Brain pericyte (primary cell): ENCODE results near the gene C1D.

ENCODE experiments used
- DNase-seq: peaks from one replicate; pipeline ENCODE4 v3.0.0-alpha.2; 2012; ENCODE audit warnings: low read depth, low spot score

C1D gene

DNA sequence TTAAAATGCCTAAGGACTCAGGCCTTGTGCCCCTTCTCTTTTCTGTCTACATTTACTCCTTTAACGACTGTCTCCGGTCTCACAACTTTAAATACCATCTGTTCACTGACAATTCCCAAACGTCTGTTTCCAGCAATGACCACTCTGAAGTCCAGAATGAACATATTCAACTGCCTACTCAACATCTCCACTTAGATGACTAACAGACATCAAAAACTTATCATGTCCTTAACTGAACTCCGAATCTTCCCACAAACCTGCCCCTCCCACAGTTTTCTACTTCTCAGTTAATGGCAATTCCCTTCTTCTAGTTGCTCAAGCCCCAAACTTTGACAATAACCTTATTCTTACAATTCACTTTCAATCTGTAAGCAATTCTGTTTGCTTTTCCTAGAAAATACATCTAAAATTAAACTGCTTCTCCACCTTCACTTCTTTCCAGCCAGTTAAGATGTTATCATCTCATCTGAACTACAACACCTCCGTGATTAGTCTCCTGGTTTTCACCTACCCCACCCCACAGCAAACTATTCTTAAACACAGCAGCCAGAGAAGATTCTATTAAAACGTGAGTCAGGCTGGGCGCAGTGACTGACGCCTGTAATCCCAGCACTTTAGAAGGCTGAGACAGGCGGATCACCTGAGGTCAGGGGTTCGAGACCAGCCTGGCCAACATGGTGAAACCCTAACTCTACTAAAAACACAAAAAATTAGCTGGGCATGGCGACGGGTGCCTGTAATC lies 2.8 kb downstream of the C1D start:
- no peak for DNase-seq

DNA sequence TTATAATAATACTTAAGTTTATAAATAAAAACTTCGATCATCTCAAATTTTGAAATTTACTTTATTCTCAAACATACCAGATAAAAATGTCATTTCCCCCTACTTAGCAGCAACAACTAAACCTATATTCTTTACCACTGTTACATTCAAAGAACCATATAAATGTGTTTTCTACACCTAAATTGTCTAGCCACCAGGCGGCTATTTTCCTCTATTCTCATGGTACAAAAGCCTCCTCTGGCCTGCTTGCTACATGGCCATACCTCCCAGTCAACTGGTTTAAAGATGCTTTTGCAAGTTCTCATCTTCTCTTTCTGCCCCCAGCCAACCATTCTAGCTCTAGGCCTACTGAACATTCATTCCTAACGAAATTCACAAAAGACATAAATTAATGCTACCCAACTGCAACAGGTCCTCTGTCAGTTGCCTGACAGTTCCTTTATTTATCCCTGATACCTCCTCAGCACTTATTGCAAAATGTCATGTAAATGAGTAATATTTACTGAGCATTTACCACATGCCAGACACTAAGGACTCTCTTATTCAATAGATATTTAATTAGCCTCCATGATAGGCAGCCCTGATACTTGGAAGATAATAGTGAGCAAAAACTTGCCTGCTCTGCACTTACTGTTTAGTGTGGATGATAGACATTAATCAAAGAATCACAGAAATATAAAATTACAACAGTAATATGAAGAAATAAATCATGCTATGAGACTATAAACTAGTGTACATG lies 5.0 kb downstream of the C1D start:
- no peak for DNase-seq

DNA sequence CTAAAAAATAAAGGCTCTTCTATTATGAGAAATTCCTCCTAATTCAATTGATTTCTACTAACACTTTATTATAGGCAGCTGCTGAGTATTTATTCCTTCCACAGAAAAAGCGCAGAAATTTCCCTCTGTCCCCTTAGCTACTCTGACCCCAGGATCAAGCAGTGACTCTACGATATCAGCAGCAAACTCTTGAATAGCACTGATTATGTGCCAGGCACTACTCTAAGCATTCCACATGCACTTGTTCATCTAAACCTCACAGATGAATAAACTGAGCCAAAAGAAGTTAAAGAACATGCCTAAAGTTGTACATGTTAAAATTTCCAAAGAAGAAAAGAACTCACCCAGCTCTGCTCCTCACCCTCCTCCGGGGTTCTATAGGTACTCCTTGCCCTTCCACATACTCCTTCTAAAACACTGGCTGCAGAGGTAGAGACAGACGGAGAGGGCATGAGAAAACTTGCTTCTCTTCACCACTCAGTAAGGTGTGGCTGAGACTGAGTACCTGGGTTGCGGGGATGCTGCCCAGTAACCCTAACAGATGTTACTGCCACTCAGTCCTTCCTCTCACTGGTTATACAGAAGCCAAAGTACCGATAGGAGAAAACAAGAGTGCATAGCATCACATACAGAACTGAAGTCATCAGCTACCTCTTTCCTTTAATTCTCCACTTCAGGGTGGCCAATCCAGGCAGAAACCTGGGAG lies 9.9 kb downstream of the C1D start:
- no peak for DNase-seq

DNA sequence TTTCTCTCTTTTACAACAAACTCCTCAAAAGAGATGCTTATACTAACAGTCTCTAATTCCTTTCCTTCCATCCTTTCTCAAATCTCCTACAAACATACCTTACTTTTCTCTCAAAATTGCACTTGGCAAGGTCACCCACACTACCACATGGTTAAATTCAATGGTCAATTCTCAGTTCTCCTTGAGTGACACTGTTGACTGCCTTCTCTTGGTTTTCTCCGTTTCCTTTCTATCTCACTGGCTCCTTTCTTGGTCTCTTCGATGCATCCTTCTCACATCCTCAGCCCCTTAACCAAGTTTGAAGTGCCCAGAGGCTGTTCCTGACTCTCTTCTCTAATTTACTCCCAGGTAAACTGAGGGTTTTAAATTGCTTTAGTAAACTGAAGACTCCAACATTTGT lies 12.5 kb downstream of the C1D start:
- no peak for DNase-seq

DNA sequence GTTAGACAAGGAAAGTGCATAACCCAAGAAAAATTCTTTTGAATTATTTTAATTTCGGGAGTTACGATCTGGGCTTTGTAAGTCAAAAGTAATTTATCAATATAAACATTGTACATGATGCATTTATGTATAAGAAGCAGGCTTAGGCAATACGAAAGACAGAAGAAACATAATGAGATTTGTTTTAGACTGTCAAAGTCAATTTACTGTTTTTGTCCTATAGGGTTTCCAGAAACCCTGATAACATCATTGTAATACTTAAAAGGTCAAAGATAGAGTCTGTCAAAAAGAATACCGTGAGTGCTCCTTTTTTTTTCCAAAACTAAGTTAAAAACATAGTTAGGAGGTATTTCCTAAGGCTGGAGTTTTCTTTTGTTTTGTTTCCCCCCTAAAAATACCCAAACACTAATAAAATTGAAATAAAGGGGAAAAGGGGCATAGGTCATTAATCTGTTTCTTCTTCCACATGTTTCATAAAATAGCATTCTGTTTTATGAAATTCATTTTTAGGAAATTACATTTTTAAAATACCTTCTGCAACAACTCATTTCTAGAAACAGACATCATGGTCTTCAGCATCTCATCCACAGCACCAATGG lies 16.1 kb downstream of the C1D start:
- DNase-seq: no peak

DNA sequence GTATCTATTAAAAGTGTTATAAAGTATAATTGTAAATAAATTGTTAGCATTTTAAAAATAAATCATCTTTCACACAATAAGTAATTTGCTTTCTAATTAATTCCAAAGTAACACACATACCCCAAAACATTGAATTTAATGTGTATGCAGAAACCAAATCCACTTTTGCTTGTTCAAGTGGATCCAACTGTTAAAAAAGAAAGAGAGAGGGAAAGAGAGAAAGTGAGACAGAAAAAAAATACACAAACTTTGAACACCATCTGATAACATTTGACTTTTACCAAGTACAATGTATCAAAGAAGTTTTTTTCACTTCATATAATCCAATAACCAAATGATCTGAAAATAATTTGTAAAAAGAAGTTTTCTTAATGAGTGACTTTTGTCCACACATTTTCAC lies 16.6 kb downstream of the C1D start:
- no peak for DNase-seq

DNA sequence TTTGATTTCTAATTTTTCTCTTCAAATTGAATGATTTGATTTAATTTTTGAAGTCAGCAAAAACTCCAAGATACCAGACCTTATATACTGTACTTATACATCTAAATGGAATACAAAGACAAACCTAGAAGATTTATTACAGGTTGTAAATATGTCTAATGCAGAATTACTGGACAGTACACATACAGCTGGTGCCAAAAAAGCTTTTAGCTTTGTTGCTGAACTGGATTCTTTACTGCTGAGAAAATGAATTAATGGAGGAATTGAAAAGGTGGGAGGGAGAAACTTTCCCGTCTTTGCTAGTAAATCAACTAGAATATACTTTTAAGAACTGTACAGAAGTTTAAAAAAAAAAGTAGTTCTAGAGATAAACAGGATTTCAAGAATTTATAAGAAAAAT lies 17.5 kb downstream of the C1D start:
- DNase-seq: no peak

DNA sequence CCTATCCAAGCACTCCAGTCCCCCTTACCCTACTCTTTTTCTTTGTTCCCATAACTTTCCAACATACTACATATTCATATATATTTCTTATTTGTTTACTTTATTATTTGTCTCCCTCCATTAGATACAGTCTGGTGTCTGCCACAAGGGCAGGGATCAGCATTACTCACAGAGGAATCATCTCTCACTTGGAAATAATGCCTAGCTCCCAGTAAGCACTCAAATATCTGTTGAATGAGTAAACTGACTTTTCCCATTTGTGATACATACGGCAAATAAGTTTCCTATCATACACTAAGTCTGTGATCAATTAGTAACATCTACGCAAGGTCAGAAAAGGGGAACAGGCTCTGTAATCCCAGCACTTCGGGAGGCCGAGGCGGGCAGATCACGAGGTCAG lies 18.7 kb downstream of the C1D start:
- no peak for DNase-seq

DNA sequence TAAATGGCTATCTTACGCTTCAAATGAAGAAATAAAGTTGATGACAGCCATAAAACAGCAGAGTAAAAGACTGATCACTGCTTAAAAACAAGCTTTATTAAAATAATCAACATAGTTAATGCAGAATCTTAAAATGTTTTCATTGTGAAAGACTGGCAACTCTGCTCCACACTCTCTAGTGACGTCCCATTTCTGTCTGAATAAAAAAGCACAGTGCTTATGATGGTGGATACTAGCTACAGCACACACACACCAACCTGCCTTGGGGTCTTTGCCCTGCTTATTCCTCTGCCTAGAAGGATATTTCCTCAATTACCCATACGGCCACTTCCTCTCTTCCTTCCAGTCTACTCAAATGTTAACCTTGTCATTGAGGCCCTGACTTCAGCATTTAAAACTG lies 19.1 kb downstream of the C1D start:
- DNase-seq: no peak

DNA sequence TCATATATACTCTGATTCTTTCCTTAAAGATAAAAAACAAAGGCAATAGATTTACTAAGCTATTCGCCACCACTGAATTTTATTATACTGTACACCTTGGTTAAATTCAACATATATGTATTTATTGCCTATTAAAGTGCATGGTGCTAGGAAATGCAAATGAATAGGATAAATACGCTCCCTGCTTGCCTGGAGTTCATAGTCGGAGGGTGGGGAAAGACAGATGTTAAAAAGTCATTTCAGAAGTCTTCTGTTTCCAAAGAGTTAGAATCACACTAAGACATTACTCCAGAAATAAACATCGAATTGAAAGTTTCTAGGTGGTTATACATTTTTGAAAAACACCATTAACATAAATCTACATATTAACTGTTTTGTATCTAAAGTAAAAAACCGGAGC lies 19.8 kb downstream of the C1D start:
- no peak for DNase-seq

DNA sequence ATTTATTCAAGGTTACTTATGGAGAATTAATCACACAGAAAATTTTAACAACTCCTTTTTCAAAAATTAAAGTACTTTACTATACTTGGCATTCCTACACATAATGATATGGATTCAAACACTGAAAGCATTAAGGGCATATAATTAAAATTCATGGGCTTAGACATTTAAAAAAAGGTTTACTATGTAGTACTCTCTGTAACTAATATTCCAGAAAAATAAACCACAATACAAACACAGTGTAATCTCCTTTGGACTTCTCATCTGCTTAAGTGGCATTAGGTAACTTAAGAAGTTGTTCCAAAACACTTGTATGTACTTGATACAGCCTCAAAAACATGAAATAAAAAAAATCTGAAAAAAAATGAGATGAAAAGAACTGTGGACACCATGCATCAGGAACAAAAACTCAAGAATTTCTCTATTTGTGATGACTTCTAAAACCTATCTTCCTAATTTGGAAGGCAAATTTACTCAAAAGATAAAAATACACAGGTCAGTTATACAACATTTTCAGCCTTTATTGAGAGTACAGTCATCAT lies 21.0 kb downstream of the C1D start:
- no peak for DNase-seq

DNA sequence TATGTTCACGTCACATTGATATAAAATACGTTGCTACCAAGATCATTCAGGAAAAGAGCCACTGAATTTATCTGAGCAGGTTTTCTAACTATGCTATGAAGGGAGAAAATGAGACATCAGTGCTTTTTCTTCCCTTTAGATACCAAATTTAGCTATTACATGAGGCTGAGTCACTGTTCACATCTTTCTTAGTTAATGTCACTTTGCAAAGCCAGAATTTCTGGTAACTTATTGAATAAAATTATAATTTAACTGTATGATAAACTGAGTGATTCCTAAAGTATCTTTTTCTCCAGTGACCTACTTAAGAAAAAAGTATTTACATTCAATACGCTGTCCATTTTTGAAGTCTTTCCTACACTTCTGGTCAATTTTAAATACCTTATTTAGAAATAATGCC lies 22.7 kb downstream of the C1D start:
- DNase-seq: no peak

DNA sequence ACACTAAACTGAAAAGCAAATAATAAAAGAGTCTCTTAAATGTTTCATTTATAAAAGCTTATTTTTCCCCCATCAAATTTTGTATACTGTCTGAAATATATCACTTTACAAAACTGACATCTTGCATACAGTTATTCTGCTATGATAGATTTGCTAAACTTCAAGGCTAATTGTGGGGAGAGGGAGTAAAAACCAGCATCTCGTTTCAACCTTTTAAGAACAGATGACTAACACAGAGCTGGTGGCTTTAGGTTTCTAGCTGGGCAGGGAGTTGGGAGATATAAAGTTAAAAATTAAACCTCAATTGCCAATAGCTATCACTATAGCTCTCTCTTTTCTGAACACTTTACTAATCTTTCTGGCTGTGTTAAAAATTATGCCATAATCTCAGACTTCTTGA lies 23.5 kb downstream of the C1D start:
- DNase-seq: no peak

DNA sequence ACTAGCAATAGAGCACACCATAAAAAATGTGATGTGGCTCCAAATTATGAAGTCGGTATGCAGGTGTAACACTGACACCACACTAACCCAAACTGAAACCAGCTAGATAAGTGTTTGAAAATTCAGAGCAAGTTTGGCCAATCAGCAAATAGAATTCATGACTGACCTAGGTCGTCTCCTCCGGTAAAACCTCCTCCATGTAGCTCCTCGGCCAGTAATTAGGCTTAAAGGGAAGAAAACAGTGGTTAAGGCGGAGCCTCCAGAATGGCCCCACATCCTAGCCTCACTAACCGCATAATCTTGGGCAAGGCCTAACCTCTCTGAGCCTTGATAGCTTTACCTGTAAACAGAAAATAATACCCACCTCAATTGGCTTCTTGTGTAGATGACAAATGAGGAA lies 30.1 kb downstream of the C1D start:
- no peak for DNase-seq

DNA sequence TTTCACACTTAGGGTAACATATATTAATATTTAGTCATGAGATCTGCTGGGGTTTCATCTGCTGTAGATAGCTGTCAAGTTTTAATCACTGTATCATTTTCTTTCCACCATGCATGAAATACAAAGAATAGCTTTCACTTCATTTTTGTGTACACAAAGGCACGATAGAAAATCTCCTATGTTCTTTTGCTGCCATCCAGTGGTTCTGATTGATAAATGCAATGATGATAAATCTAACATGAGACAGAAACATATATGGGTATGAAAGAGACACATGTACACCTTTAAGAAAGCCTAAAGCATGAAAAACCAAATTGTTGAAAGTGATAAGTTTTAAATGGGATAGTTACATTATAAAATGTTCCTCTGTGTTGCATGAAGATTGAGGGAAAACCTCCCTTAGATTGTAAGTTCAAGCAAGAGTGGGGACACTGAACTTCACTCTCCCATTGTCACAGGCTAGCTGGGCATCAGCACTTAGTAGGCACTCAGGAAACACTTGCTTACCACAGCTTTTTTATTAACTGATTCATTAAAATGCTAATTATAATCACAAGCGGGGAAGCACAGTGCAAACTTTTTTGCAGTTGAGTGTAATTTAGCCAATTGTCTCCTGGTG lies 31.2 kb downstream of the C1D start:
- DNase-seq: peak; percentile 27

DNA sequence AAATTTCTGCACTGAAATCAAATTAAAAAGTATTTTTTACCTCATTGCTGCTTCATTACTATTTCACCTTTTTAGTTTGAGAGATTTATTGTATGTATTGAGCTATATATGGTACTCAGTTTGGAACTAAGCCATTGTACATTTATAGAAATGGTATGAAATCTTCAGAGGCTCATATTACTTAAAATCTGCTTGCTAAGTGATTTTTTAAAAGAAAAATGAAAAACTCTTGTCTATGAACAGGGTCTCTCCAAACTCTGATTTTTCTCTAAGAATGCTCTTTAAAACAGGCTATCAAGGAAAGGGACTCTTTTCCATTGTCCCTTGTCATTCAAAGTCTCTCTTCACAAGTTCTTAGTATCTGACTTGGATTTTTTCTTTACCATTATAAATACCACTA lies 31.8 kb downstream of the C1D start:
- no peak for DNase-seq

DNA sequence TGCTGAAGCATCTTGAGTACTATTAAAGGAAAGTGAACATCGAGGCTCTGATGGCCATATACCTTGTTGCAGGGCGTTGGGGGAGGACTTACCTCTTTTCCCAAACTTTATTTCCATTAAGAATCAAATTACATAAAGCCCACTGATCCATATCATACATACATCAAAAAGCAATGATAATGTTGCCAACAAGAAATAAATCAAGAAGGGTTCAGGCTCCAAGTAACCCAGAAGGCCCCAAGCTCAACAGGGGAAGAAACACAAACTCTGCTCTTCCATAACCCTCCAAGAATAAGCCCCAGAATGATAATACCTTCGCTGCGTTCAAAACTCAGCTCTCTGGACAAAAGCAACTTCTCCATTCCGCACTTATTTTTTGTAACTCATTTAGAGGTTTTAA lies 32.3 kb downstream of the C1D start:
- DNase-seq: no peak

DNA sequence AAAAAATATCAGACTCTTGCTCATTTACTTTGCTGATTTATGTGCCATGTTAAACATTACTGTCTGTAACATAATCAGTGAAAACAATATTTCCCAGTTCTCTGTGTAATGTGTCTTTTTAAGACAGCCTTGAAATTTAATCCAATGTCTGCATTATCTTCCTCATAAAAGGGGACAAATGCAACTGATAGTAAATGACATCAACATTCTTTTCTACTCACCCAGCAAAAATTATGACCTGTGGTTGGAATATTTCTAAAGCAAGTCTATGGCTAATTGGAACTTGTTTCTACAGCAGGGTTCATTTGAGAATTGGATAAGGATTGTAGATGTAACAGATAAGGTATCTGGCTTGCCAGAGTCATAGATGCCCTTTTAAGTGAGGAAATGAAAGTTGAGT lies 34.8 kb downstream of the C1D start:
- DNase-seq: no peak

DNA sequence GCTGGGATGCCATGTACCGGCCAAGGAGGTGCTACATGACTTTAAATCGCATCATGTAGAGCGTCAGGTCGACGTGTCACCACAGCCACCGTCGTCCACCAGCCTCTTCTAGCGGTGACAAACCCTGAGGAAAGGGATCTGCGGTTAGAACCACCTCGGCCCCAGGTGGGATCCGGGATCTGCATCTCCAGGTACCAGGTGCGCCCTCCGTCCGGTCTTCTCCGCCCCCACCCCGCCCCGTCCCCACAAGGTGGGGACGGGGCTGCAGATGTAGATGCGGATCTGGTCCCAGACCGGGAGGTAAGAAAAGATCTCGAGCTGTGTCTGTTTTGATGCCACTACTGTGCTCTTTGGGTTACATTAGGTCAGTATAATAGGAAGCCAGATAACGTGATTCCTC lies 38.4 kb downstream of the C1D start:
- no peak for DNase-seq

DNA sequence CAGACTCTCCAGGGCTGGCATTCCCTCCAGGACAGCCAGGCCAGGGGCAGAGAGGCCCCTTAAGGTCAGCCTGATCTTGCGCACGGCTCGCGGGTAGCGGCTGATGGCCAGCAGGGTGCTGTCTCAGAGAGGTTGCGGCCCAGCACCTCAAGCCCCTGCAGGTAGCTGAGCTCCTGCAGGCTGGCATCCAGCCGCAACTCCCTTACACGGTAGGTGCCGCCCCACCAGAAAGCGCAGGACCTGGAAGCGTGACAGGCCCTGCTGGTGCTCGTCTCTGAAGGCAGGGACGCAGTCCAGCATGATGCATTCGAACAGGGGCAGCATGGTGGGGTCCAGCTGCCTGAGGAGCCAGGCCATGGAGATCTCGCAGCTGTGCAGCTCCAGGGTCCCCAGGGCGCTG lies 38.9 kb downstream of the C1D start:
- no peak for DNase-seq

DNA sequence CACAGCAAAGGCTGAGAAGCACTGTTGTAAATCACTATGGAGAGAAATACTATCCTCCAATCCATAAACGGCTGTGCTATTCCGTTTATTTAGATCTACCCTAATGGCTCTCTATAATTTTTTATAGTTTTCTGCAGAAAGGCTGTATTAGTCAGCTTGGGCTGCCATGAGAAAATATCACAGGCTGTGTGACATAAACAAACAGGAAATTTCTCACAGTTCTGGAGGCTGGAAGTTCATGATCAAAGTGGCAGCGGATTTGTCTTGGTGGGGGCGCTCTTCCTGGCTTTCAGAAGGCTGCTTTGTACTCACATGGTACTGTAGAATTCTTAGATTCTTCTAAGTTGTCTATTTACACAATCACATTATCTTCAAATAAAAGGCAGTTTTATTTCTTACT lies 44.1 kb downstream of the C1D start:
- DNase-seq: no peak

DNA sequence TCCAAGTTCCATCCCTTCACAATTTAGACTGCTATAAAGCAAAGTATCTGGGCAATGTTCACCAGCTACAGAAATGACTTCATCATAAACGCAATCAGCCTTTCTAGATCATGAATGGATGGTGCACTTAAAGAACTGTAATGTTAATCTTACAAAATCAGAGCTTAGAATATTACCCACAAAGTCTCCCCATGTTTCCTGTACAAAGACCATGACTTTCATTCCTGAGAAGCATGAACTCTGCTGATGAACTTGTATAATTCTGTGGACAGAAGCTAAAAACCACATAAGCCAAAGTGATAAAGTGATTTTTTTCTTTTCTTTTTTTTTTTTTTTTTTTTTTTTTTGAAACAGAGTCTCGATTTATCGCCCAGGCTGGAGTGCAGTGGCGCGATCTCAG lies 53.3 kb downstream of the C1D start:
- no peak for DNase-seq
